ENCODE results near the gene PGBD5. TPM values are rescaled to one million over a fixed set of nuclear protein-coding genes. Genes with fewer than 3 reads are reported as not detected.
"Not testable (repeated sequence)": the region's sequence is repeated elsewhere in the genome, so short reads cannot be mapped to it uniquely, and the experiment has no call there.

PGBD5 gene
- total RNA-seq, 2 donors from 2014 or later = 2.6 to 4.3 TPM

DNA sequence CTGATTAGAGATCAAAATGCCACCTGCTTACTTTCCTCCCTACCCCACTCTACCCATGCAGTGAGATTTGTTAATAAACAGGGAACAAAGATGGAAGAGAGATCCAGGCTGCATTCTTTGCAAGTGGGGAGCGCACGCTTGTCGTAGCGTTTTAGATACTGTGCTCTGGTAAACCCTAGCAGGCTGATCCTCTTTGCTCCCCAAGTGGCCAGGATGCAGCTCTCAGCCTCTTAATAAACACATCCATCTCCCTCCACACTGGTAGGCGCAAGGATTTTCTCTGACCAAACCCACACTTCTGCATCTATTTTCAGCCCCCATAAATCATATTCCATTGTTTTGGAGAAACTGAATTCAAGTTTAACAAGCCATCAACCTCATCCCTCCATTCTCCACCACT lies 2.9 kb downstream of the PGBD5 start:
- intact Hi-C loops (cut with DNase I) = no loop called here
- no peak overlapping the region for H3K27ac ChIP-seq

DNA sequence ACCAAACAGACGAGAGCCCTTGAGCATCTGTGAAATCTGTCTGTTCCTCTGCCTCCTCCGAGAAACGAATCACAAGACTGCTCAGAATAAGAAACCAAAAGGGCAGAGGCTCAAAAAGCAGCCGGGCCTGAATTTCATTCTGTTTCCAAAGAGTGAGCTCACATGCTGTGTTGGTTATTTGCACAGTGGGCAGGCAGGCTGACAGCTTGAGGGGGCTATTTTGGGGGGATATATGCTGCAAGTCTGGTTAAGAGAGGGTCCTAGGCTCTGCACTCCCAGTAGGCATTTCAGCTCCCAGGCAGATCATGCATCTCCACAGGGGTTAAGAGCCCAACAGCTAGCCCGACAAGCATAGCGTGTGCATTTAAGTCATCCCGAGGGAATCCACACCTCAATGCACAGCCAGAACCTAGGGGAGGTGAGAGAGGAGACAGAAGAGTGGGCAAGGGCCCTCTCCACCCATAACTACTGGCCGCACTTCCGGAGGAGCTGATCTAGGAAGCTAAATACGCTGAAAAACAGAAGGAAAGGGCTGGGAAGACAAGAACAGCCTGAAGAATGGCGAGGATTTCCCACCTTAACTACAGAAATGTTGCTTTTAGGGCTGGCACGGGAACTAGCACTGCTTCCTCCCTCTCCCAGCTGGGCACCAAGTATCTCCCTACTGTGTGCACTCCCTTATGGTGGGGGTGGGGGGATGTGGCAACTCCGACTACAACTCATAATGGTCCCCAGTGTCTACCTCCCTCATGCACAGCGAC lies 3.7 kb downstream of the PGBD5 start:
- 53 to 72% methylated on average over 14 of the region's 14 CpGs for WGBS, 2 donors
- H3K4me3 ChIP-seq = no peak overlapping the region
- H3K9me3 ChIP-seq = no peaks in the 10 kb centered on the region
- no peak for ATAC-seq
- no peaks in the 10 kb centered on the region for H3K27me3 ChIP-seq
- TF ChIP-seq, protein P1, sequence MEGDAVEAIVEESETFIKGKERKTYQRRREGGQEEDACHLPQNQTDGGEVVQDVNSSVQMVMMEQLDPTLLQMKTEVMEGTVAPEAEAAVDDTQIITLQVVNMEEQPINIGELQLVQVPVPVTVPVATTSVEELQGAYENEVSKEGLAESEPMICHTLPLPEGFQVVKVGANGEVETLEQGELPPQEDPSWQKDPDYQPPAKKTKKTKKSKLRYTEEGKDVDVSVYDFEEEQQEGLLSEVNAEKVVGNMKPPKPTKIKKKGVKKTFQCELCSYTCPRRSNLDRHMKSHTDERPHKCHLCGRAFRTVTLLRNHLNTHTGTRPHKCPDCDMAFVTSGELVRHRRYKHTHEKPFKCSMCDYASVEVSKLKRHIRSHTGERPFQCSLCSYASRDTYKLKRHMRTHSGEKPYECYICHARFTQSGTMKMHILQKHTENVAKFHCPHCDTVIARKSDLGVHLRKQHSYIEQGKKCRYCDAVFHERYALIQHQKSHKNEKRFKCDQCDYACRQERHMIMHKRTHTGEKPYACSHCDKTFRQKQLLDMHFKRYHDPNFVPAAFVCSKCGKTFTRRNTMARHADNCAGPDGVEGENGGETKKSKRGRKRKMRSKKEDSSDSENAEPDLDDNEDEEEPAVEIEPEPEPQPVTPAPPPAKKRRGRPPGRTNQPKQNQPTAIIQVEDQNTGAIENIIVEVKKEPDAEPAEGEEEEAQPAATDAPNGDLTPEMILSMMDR (IDR thresholded peaks at IDR 0.05) = no peak
- no peak for TF ChIP-seq POLR2A (IDR thresholded peaks at IDR 0.05)
- no peak overlapping the region for H3K27ac ChIP-seq
- no peak for DNase-seq
- H3K36me3 ChIP-seq (replicated peaks in 1 of 2; ENCODE audit: insufficient read depth in 1 of 2, low read depth in 2 of 2) = no peaks in the 10 kb centered on the region
- intact Hi-C loops (cut with DNase I) = no loop called here
- H3K4me1 ChIP-seq = peaks cover 27% of the 10 kb centered on the region

More for the DNA sequence above, 2.9 kb downstream of the PGBD5 start:
- Histone ChIP-seq H3K27me3 (no peaks in the 10 kb centered on the region), H3K4me1 (peaks cover 27% of the 10 kb centered on the region), H3K36me3 (replicated peaks in 1 of 2; ENCODE audit: insufficient read depth in 1 of 2, low read depth in 2 of 2) (no peaks in the 10 kb centered on the region), H3K9me3 (no peaks in the 10 kb centered on the region), H3K4me3 (no peak overlapping the region)
- 86 to 96% methylated on average over 5 of the region's 5 CpGs for WGBS, 2 donors
- DNase-seq = no peak
- ATAC-seq = no peak
- TF ChIP-seq, protein P1 (IDR thresholded peaks at IDR 0.05) = no peak
- no peak for TF ChIP-seq POLR2A (IDR thresholded peaks at IDR 0.05)

DNA sequence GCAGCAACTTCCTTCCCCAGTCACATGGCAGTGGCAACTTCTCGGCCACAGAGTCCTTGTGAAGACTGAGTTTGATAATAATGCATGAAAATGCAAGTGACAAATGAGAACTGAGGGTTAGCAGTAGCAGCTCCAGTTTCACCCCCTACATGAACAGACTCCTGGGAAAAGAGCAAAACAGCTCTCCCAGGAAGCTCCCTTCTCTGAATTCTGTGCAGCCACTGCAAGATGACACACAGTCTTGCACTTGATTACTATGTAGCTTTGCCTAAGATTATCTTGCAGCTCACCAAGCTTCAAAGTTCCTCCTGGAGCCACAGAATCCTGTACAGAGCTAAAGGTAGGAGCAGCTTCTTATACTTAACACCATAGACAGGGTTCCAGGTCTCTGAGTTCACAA lies 4.7 kb downstream of the PGBD5 start:
- DNase-seq = no peak
- Histone ChIP-seq H3K4me3 (no peak overlapping the region), H3K27me3 (no peaks in the 10 kb centered on the region), H3K27ac (no peak overlapping the region), H3K36me3 (replicated peaks in 1 of 2; ENCODE audit: insufficient read depth in 1 of 2, low read depth in 2 of 2) (no peaks in the 10 kb centered on the region), H3K4me1 (peaks cover 24% of the 10 kb centered on the region), H3K9me3 (no peaks in the 10 kb centered on the region)
- WGBS, 2 donors = 29 to 47% methylated on average over 1 of the region's 1 CpG
- TF ChIP-seq, protein P1 (IDR thresholded peaks at IDR 0.05) = no peak
- no peak for TF ChIP-seq POLR2A (IDR thresholded peaks at IDR 0.05)
- intact Hi-C loops (cut with DNase I) = no loop called here
- no peak for ATAC-seq

DNA sequence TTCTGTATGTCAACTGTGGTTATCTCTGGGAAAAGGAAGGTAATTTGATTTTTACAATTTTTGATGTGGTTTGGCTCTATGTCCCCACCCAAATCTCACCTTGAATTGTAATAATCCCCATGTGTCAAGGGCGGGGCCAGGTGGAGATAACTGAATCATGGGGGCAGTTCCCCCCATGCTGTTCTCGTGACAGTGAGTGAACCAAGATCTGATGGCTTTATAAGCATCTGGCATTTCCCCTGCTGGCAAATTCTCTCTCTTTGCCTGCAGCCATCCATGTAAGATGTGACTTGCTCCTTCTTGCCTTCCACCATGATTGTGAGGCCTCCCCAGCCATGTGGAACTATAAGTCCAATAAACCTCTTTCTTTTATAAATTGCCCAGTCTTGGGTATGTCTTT lies 5.8 kb downstream of the PGBD5 start:
- 94 to 100% methylated on average over 2 of the region's 2 CpGs for WGBS, 2 donors
- not testable (repeated sequence) for H3K27me3 ChIP-seq

DNA sequence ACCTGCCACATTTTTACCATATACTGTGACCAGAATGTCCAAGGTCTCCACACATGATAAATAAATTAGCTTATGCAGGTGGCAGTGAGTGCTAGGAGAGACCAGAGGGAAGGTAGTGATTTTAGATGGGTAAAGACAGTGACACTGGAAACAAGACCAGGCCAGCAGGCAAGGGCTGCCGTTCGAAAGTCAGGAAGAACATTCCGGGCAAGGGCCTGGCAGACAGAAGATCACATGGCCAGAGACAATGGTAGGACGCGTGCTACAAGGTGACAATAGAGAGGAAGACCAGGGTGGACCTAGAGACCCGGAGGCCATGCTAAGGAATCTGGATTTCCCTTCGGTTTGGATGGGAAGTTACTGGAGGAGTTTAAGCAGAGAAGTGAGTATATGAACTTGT lies 9.7 kb downstream of the PGBD5 start:
- Histone ChIP-seq H3K4me1 (no peaks in the 10 kb centered on the region), H3K36me3 (replicated peaks in 1 of 2; ENCODE audit: insufficient read depth in 1 of 2, low read depth in 2 of 2) (no peaks in the 10 kb centered on the region), H3K27me3 (no peaks in the 10 kb centered on the region), H3K9me3 (no peaks in the 10 kb centered on the region), H3K4me3 (no peak overlapping the region), H3K27ac (no peak overlapping the region)
- intact Hi-C loops (cut with DNase I) = no loop called here
- TF ChIP-seq, protein P1 (IDR thresholded peaks at IDR 0.05) = no peak
- TF ChIP-seq POLR2A (IDR thresholded peaks at IDR 0.05) = no peak
- DNase-seq = no peak
- 90 to 94% methylated on average over 7 of the region's 7 CpGs for WGBS, 2 donors
- no peak for ATAC-seq

More for the DNA sequence above, 5.8 kb downstream of the PGBD5 start:
- intact Hi-C loops (cut with DNase I); H3K4me3 ChIP-seq; H3K27ac ChIP-seq; H3K9me3 ChIP-seq; ATAC-seq; H3K36me3 ChIP-seq (replicated peaks in 1 of 2; ENCODE audit: insufficient read depth in 1 of 2, low read depth in 2 of 2); DNase-seq: not testable (repeated sequence)
- peaks cover 24% of the 10 kb centered on the region for H3K4me1 ChIP-seq
